ENCODE measurements around the gene COMP.

GRCh38 chr19:18791315-18791678, 192 bp upstream of the COMP start:
- TF ChIP-seq FOXM1 (IDR thresholded peaks at IDR 0.05; ENCODE audit: low read depth, low read length), result no peak
- TF ChIP-seq, protein P1, sequence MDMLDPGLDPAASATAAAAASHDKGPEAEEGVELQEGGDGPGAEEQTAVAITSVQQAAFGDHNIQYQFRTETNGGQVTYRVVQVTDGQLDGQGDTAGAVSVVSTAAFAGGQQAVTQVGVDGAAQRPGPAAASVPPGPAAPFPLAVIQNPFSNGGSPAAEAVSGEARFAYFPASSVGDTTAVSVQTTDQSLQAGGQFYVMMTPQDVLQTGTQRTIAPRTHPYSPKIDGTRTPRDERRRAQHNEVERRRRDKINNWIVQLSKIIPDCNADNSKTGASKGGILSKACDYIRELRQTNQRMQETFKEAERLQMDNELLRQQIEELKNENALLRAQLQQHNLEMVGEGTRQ (IDR thresholded peaks at IDR 0.05; ENCODE audit: borderline replicate concordance, low read depth, low read length), result no peak
- no peak for TF ChIP-seq TCF12 (IDR thresholded peaks at IDR 0.05; ENCODE audit: low read depth, low read length)

Measured in GM12878 (cell line).